Endothelial cell (in vitro differentiated cells): ENCODE results near the gene GPRIN2. TPM values are rescaled to one million over a fixed set of nuclear protein-coding genes. Genes with fewer than 3 reads are reported as not detected.
"Not testable (repeated sequence)": the region's sequence is repeated elsewhere in the genome, so short reads cannot be mapped to it uniquely, and the experiment has no call there.

Source experiments
- DNase-seq: peaks from one replicate; pipeline ENCODE4 v3.0.0; 2021; ENCODE audit warnings: low spot score
- H3K27ac Mint-ChIP-seq: one replicate; pipeline ENCODE4 v1.8.0; 2021; ENCODE audit warnings: mixed read lengths, inconsistent platforms; ENCODE audit not compliant: unreplicated experiment
- H3K27me3 Mint-ChIP-seq: one replicate; pipeline ENCODE4 v1.8.0; 2021; ENCODE audit warnings: mild to moderate bottlenecking, moderate library complexity, mixed read lengths, inconsistent platforms; ENCODE audit not compliant: unreplicated experiment
- H3K36me3 Mint-ChIP-seq: one replicate; pipeline ENCODE4 v1.8.0; 2021; ENCODE audit warnings: mild to moderate bottlenecking, low read depth, mixed read lengths, inconsistent platforms; ENCODE audit not compliant: unreplicated experiment
- H3K4me1 Mint-ChIP-seq: one replicate; pipeline ENCODE4 v1.8.0; 2021; ENCODE audit warnings: mild to moderate bottlenecking, mixed read lengths, inconsistent platforms; ENCODE audit not compliant: unreplicated experiment
- H3K4me3 Mint-ChIP-seq: one replicate; pipeline ENCODE4 v1.8.0; 2021; ENCODE audit warnings: mild to moderate bottlenecking, mixed read lengths, inconsistent platforms; ENCODE audit not compliant: unreplicated experiment
- H3K9me3 Mint-ChIP-seq: one replicate; pipeline ENCODE4 v1.8.0; 2021; ENCODE audit warnings: mixed read lengths, inconsistent platforms; ENCODE audit not compliant: unreplicated experiment
- total RNA-seq: library from RNA; stranded (reverse); fragmentation: NEBNext Ultra II Directional; extraction: Animal tissue kit (Norgen Biotek cat#: 25700); gene quantifications from one replicate; pipeline ENCODE4 v1.2.1, GENCODE V29; 2021; ENCODE audit not compliant: unreplicated experiment
- TF ChIP-seq, protein P1 (sequence below): fragments of 200-600 bp; sonication (generic); IDR thresholded peaks from one replicate; pipeline ENCODE4 v1.5.0; 2021; ENCODE audit warnings: antibody characterized with exemption; ENCODE audit not compliant: unreplicated experiment

The GPRIN2 gene
- total RNA-seq, 1 donor from 2014 or later, result 0.31 TPM

DNA sequence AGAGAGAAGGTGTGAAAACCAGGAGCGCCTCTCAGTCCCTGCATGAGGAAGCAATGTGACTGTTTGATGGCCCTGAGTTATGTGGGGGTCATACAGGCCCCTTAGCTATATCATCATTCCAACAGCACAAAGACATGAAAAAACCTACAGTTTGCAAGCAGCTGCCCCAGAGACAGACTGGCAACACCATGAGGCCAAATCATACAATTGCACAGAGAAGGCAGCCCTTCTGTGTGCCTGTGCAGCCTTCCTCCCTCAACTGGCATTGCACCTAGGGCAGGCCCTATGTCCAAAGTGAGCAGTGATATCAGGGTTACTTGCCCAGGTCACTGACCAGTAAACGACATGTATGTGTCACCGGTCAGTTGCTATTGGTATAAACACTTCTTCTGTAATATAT, 41.6 kb downstream of the GPRIN2 start:
- Mint-ChIP-seq H3K9me3 (no peaks in the 10 kb centered on the region), H3K27ac (no peak overlapping the region), H3K4me3 (no peak overlapping the region), H3K4me1 (no peaks in the 10 kb centered on the region), H3K36me3 (no peaks in the 10 kb centered on the region), H3K27me3 (peaks cover 5% of the 10 kb centered on the region)
- TF ChIP-seq, protein P1, sequence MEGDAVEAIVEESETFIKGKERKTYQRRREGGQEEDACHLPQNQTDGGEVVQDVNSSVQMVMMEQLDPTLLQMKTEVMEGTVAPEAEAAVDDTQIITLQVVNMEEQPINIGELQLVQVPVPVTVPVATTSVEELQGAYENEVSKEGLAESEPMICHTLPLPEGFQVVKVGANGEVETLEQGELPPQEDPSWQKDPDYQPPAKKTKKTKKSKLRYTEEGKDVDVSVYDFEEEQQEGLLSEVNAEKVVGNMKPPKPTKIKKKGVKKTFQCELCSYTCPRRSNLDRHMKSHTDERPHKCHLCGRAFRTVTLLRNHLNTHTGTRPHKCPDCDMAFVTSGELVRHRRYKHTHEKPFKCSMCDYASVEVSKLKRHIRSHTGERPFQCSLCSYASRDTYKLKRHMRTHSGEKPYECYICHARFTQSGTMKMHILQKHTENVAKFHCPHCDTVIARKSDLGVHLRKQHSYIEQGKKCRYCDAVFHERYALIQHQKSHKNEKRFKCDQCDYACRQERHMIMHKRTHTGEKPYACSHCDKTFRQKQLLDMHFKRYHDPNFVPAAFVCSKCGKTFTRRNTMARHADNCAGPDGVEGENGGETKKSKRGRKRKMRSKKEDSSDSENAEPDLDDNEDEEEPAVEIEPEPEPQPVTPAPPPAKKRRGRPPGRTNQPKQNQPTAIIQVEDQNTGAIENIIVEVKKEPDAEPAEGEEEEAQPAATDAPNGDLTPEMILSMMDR, result no peak
- no peak for DNase-seq

DNA sequence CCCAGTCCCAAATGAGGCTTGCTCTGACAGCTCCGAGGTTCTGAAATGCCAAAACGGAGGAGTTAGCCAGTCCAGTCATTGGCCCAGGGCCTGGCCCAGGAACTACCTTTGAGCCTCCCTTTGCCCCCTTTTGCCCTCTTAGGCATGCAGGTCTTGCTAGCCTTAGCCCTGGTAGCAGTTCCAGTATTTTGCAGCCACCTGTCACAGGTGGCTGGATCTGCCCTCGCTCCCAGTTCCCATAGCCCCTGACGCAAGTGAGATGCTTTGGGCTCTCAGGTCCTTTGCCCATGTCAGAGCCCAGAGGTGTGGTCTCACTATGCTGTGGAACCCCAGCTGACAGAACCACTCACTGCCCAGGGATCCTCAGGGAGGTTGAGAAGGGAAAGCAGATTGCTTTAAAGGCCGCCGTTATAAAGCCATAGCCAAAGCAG, 42.0 kb downstream of the GPRIN2 start:
- H3K36me3 Mint-ChIP-seq, result no peaks in the 10 kb centered on the region
- peaks cover 5% of the 10 kb centered on the region for H3K27me3 Mint-ChIP-seq
- H3K27ac Mint-ChIP-seq, result no peak overlapping the region
- no peaks in the 10 kb centered on the region for H3K9me3 Mint-ChIP-seq
- TF ChIP-seq, protein P1, result no peak
- DNase-seq, result no peak
- no peaks in the 10 kb centered on the region for H3K4me1 Mint-ChIP-seq
- no peak overlapping the region for H3K4me3 Mint-ChIP-seq

DNA sequence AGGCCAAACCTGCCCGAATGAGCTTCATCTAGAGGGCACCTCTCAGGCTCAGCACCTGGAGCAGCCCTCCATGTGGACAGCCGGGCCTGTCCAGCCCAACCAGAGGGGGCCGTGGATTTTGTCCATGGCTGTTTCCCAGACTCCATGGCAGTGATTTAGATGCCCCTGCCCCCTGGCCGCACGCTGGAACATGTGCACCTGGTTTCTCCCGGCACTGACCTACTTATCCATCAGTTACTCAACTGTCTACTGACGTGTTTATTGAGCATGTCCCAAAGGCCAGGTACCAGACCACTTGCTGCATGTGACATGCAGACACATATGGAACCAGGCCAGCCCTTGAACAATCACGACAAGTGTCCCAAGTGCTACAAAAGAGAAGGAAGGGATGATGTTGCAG, 43.1 kb downstream of the GPRIN2 start:
- H3K4me3 Mint-ChIP-seq, H3K4me1 Mint-ChIP-seq, H3K27me3 Mint-ChIP-seq, H3K36me3 Mint-ChIP-seq, H3K9me3 Mint-ChIP-seq, DNase-seq, H3K27ac Mint-ChIP-seq: not testable (repeated sequence)

DNA sequence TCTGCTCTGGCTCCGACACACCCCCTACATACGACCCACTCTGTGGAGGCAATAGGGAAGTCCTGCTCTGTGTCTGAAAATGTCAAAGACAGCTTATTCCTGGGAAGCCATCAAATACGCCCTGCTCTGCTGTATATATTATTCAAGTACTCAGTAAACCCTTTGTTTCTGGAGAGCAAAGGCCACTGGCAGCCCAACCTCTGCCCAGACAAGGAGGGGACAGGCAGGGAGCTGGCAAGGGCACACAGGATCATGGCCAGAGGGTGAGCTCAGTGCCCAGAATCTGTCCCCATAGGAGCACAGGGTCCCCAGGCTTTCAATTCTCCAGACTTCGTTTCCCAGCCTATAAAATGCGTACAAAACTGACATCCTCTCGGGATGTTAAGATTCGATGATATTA, 43.7 kb downstream of the GPRIN2 start:
- not testable (repeated sequence) for H3K9me3 Mint-ChIP-seq, H3K27me3 Mint-ChIP-seq, DNase-seq, H3K4me1 Mint-ChIP-seq, H3K4me3 Mint-ChIP-seq, H3K36me3 Mint-ChIP-seq, H3K27ac Mint-ChIP-seq

DNA sequence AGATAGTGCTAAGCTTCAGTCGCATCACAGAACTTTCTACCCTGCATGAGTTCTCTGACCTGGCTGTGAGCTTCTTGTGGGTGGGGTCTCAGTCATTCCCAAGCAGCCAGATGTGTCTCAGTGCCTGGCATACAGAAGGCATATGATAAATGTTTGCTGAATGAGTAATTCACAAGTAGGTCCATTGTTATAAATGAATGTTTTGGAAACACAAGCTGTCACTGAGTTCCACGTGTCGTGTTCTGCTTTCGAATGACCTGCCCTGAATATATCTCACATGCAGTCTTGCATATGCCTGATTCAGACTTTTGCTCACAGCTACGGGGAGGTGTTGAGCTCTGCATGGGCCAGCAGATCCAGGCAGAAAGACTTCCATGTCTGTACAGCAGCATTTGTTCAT, 44.5 kb downstream of the GPRIN2 start:
- not testable (repeated sequence) for H3K27ac Mint-ChIP-seq, H3K27me3 Mint-ChIP-seq, H3K4me3 Mint-ChIP-seq, H3K9me3 Mint-ChIP-seq, H3K4me1 Mint-ChIP-seq, H3K36me3 Mint-ChIP-seq, DNase-seq

Other genes starting within 250 kb of the GPRIN2 start
- gene ANXA8L1, start 180.9 kb downstream of the GPRIN2 start, total RNA-seq, result not detected
- not detected for gene NPY4R, start 90.7 kb downstream of the GPRIN2 start, total RNA-seq
- 0.77 TPM for gene SYT15, start 22.5 kb upstream of the GPRIN2 start, total RNA-seq